HepG2 (cell line): ENCODE data around the gene HDLBP. TPM values are rescaled to one million over a fixed set of nuclear protein-coding genes. Genes with fewer than 3 reads are reported as not detected.

Experiments
- ATAC-seq: fragments of 200-7000 bp; cut with Tn5 transposase; 3 replicates; pipeline ENCODE4 v1.9.1; 2020; ENCODE audit warnings: mild to moderate bottlenecking, moderate library complexity
- BruUV-seq: library from RNA; stranded (reverse); fragments of 400-500 nt; replicated peaks from 2 replicates; lab custom pipeline; 2021; lab: Mats Ljungman, UMichigan
- CTCF ChIA-PET: fragments of 300-600 bp; formaldehyde crosslinking; extraction: SDS; loops from one replicate; lab custom pipeline; 2021; ENCODE audit warnings: low total read pairs, inconsistent platforms, low intra/inter-chr PET ratio; lab: Yijun Ruan, JAX
- POLR2A ChIA-PET: fragments of 350-600 bp; sonication (Branson Sonifier 250); formaldehyde crosslinking; loops from one replicate; lab custom pipeline; 2020; ENCODE audit warnings: antibody characterized with exemption, inconsistent platforms; lab: Yijun Ruan, JAX
- DNase-seq: peaks from one replicate; pipeline ENCODE4 v3.0.0-alpha.2; 2015; ENCODE audit warnings: low spot score
- FAIRE-seq: peaks from 3 replicates; lab custom pipeline; 2011; peaks lifted over from hg19 to GRCh38; lab: Jason Lieb, UNC
- H2AFZ ChIP-seq: one replicate; pipeline ENCODE4 v1.6.1; 2011; ENCODE audit warnings: low read length, inconsistent platforms
- H3K27ac ChIP-seq: fragments of 300-600 bp; 3 replicates; pipeline ENCODE4 v1.8.0; 2011; ENCODE audit warnings: mixed run types, mild to moderate bottlenecking, mixed read lengths, low read length, inconsistent platforms; ENCODE audit not compliant: insufficient read depth; ENCODE audit errors: extremely low read length
- H3K27me3 ChIP-seq, 2 experiments: fragments of 200-600 bp in 1 of 2; 2 replicates in 1 of 2; 3 replicates in 1 of 2; pipeline versions ENCODE4 v1.6.0 to v1.8.0; 2011; ENCODE audit warnings: low read length in 2 of 2, mild to moderate bottlenecking in 2 of 2, moderate library complexity in 2 of 2, inconsistent platforms in 1 of 2; ENCODE audit not compliant: insufficient read depth in 2 of 2, control insufficient read depth in 1 of 2
- H3K36me3 ChIP-seq, 2 experiments: fragments of 200-600 bp in 1 of 2; replicated peaks in 1 of 2; 2 replicates in 1 of 2; 3 replicates in 1 of 2; pipeline versions ENCODE4 v1.5.1 to v1.8.0; 2011; ENCODE audit warnings: low read length in 2 of 2, inconsistent platforms in 1 of 2; ENCODE audit not compliant: insufficient read depth in 2 of 2, control insufficient read depth in 1 of 2
- H3K4me1 ChIP-seq: 2 replicates; pipeline ENCODE4 v1.5.1; 2012; ENCODE audit warnings: low read length, inconsistent platforms; ENCODE audit not compliant: insufficient read depth
- H3K4me2 ChIP-seq: 2 replicates; pipeline ENCODE4 v1.6.0; 2011; ENCODE audit warnings: low read depth, low read length, inconsistent platforms
- H3K4me3 ChIP-seq, 3 experiments: fragments of 200-600 bp in 1 of 3; sonication (generic), shearing (Covaris generic) in 1 of 3; replicated peaks in 1 of 3; 2 replicates each; pipeline ENCODE4 v1.5.1; 2011 to 2016; ENCODE audit warnings: low read length in 3 of 3, inconsistent platforms in 2 of 3, low read depth in 2 of 3, mild to moderate bottlenecking in 2 of 3, control low read depth in 1 of 3, mixed read lengths in 1 of 3; ENCODE audit not compliant: insufficient read depth in 1 of 3
- H3K79me2 ChIP-seq: one replicate; pipeline ENCODE4 v1.6.1; 2011; ENCODE audit warnings: low read length, inconsistent platforms; ENCODE audit not compliant: insufficient read depth
- H3K9ac ChIP-seq: 2 replicates; pipeline ENCODE4 v1.6.0; 2011; ENCODE audit warnings: mild to moderate bottlenecking, low read depth, low read length, inconsistent platforms; ENCODE audit not compliant: insufficient read depth
- H3K9me3 ChIP-seq: 2 replicates; pipeline ENCODE4 v1.5.1; 2012; ENCODE audit warnings: mild to moderate bottlenecking, low read length
- H4K20me1 ChIP-seq: 2 replicates; pipeline ENCODE4 v1.6.0; 2011; ENCODE audit warnings: inconsistent platforms, mild to moderate bottlenecking, low read length, moderate library complexity; ENCODE audit not compliant: insufficient read depth
- AGO2 ChIP-seq: fragments of 200-400 bp; formaldehyde crosslinking; optimal IDR thresholded peaks from 2 replicates; pipeline ENCODE3; 2017; ENCODE audit warnings: mild to moderate bottlenecking, low read depth, low read length, moderate library complexity
- GABPA ChIP-seq, 2 experiments: IDR thresholded peaks; 2 replicates each; pipeline ENCODE4 v1.6.1; 2011 to 2016; ENCODE audit warnings: low read depth in 2 of 2, low read length in 1 of 2, missing biosample characterization in 1 of 2, missing genetic modification characterization in 1 of 2
- POLR2A ChIP-seq, 2 experiments: IDR thresholded peaks; 2 replicates each; pipeline ENCODE4 v1.6.1; 2011; ENCODE audit warnings: low read depth in 2 of 2, low read length in 2 of 2, mild to moderate bottlenecking in 1 of 2, moderate library complexity in 1 of 2; ENCODE audit not compliant: insufficient read depth in 1 of 2
- POLR2G ChIP-seq: fragments of 200-400 bp; formaldehyde crosslinking; IDR thresholded peaks from 2 replicates; pipeline ENCODE4 v1.6.1; 2018; ENCODE audit warnings: mild to moderate bottlenecking, low read depth, low read length, moderate library complexity
- RBM22 ChIP-seq: fragments of 200-400 bp; formaldehyde crosslinking; optimal IDR thresholded peaks from 2 replicates; pipeline ENCODE3; 2017; ENCODE audit warnings: mild to moderate bottlenecking, low read length, moderate library complexity
- SAP130 ChIP-seq: IDR thresholded peaks from 2 replicates; pipeline ENCODE4 v1.6.1; 2016; ENCODE audit warnings: low read depth
- ZBTB7A ChIP-seq: sonication (generic); formaldehyde crosslinking; IDR thresholded peaks from 2 replicates; pipeline ENCODE4 v1.8.0; 2022; ENCODE audit warnings: mild to moderate bottlenecking, missing genetic modification reagents
- ZNF839 ChIP-seq: sonication (generic); formaldehyde crosslinking; IDR thresholded peaks from 2 replicates; pipeline ENCODE4 v1.4.0; 2020; ENCODE audit warnings: missing genetic modification reagents, mild to moderate bottlenecking, borderline replicate concordance
- WGBS: methylation state at CpG from one replicate; pipeline ENCODE4 v1.1.6; 2017; ENCODE audit warnings: low lambda C conversion rate; 5-methylcytosine and 5-hydroxymethylcytosine counted together
- in situ Hi-C: cut with HindIII; loops from 2 replicates; pipeline ENCODE4 v1.10.0; 2017; ENCODE audit warnings: low pct_unique_long_range_greater_than_20kb; ENCODE audit not compliant: extremely low pct_ligation_motif_present
- intact Hi-C: fragments of 100-400 bp; cut with micrococcal nuclease; formaldehyde crosslinking; loops from one replicate; pipeline ENCODE4 v1.10.0; 2022; ENCODE audit not compliant: unreplicated experiment
- polyA plus RNA-seq, 8 experiments: library from polyadenylated mRNA; depleted of rRNA in 3 of 8; stranded (reverse) in 7 of 8; unstranded in 1 of 8; fragments of >200 nt; fragmentation: Illumina TruSeq in 4 of 8; extraction: Trizol in 4 of 8; gene quantifications; 2 replicates each; pipeline versions ENCODE4 v1.2.1 to v1.2.3, GENCODE V29; 2011 to 2016; ENCODE audit warnings: low read depth in 4 of 8, missing spikeins in 1 of 8, mixed read lengths in 1 of 8; ENCODE audit not compliant: insufficient read depth in 1 of 8
- total RNA-seq, 5 experiments: library from RNA; depleted of rRNA; stranded (reverse); fragments of >200 nt; fragmentation: Illumina TruSeq; extraction: Trizol; gene quantifications; 2 replicates each; pipeline ENCODE4 v1.2.3, GENCODE V29; 2016; ENCODE audit warnings: low read depth in 1 of 5

HDLBP gene
- total and polyA plus RNA-seq, 2 of the 13 experiments (the other 11 are each of a cell fraction or from before 2014, with no cell fraction given), result 464 to 707 TPM

- no peak overlapping the region for H3K9ac ChIP-seq
- peaks cover 12% of the 10 kb centered on the region for H3K79me2 ChIP-seq
- H2AFZ ChIP-seq, result no peak overlapping the region
- H3K36me3 ChIP-seq, result peaks cover 75 to 97% of the 10 kb centered on the region in 2 experiments
- BruUV-seq, result no TSS peak
- ChIA-PET CTCF (no interaction called here), POLR2A (no interaction called here)
- in situ Hi-C loops (no loop called here), intact Hi-C loops (no loop called here)
- H3K27me3 ChIP-seq, result no peaks in the 10 kb centered on the region
- DNase-seq (no peak), ATAC-seq (no peak), FAIRE-seq (no peak)
- peaks cover 31% of the 10 kb centered on the region; the same call in 1 of the 2 replicates for H4K20me1 ChIP-seq
- no peaks in the 10 kb centered on the region for H3K4me1 ChIP-seq
- WGBS, result 98% methylated on average over 21 of the region's 21 CpGs
- H3K4me2 ChIP-seq, result no peak overlapping the region
- H3K27ac ChIP-seq, result no peak overlapping the region
- peak; percentile 78 for TF ChIP-seq AGO2
- peak; percentile 16 for TF ChIP-seq RBM22
- TF ChIP-seq POLR2G, result 0 out of 2 replicates have a peak, but pooled peaks have one; percentile 31
- TF ChIP-seq ZBTB7A (CRISPR knock-in tag), result no peak
- no peak for TF ChIP-seq GABPA (IDR thresholded peaks at IDR 0.05; ENCODE audit: low read depth, low read length)
- no peak for TF ChIP-seq GABPA (CRISPR knock-in tag; IDR thresholded peaks at IDR 0.05; ENCODE audit: low read depth)
- TF ChIP-seq SAP130 (CRISPR knock-in tag), result no peak
- no peak overlapping the region for H3K4me3 ChIP-seq
- H3K9me3 ChIP-seq, result no peaks in the 10 kb centered on the region
Observed at GRCh38 chr2:241240320-241241004, 75.0 kb downstream of the HDLBP start.

GRCh38 chr2:241239552-241240202, 75.8 kb downstream of the HDLBP start:
- ChIA-PET CTCF (no interaction called here), POLR2A (no interaction called here)
- DNase-seq, result no peak
- FAIRE-seq, result no peak
- TF ChIP-seq POLR2A (IDR thresholded peaks at IDR 0.05; ENCODE audit: insufficient read depth in 1 of 2, low read depth in 2 of 2, low read length in 2 of 2), result peak in 1 of 2 experiments; percentile 31; a peak in 1 of 4 replicates
- peak; percentile 30; the same call in 1 of the 2 replicates for TF ChIP-seq POLR2G
- no peak for TF ChIP-seq ZNF839 (CRISPR knock-in tag)
- TF ChIP-seq AGO2, result peak; percentile 73
- peak; percentile 51 for TF ChIP-seq RBM22
- in situ Hi-C loops, result no loop called here
- Histone ChIP-seq H4K20me1 (peaks cover 32% of the 10 kb centered on the region; the same call in 1 of the 2 replicates), H3K9me3 (no peaks in the 10 kb centered on the region), H3K4me1 (no peaks in the 10 kb centered on the region), H2AFZ (no peak overlapping the region), H3K4me2 (no peak overlapping the region), H3K9ac (no peak overlapping the region), H3K27me3 (no peaks in the 10 kb centered on the region), H3K4me3 (no peak overlapping the region), H3K36me3 (peaks cover 78 to 98% of the 10 kb centered on the region in 2 experiments), H3K79me2 (peaks cover 12% of the 10 kb centered on the region), H3K27ac (no peak overlapping the region)
- 97% methylated on average over 28 of the region's 28 CpGs for WGBS
- ATAC-seq, result no peak; the same call in 2 of the 3 replicates
- intact Hi-C loops, result no loop called here
- BruUV-seq, result no TSS peak
